ENCODE results near the gene ZC3H18. TPM values are rescaled to one million over a fixed set of nuclear protein-coding genes. Genes with fewer than 3 reads are reported as not detected.

Gene ZC3H18
- total RNA-seq, 4 donors from 2014 or later: 10.6 to 25.6 (median 17.8) TPM

DNA sequence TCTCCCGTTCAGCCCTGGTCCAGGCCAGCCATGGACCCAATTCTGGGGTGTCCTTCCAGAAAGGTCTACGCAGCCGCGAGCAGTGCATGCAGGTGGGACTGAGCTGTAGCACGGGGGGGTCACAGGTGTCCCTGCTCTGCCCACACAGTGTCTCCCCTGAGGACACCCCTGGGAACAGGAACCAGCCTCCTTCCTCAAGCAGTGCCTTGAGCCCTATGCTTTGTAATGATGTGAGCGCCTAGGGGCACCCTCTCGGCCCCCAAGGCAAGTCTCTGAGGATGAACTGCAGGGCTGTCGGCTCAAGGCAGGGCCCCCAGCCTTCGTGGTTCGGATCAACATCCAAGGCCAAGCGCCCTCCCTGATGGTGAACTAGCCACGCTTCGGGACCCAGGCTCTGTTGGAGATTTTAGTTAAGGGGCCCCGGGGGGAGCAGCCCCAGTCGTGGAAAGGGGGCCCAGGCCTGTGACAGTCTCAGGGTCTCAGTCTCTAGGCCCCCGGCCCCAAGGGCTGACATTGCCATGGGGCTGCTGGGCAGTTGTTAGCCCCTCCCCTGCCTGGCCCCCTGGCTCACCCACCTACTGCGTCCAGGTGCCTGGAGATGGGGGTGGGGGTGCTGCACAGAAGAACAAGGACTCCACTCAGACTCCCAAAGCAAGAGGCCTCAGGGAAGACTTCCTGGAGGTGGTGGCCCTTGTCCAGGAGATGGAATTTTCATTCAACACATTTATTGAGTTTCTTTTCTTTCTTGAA is 70.5 kb downstream of the ZC3H18 start:
- TF ChIP-seq, protein P1, sequence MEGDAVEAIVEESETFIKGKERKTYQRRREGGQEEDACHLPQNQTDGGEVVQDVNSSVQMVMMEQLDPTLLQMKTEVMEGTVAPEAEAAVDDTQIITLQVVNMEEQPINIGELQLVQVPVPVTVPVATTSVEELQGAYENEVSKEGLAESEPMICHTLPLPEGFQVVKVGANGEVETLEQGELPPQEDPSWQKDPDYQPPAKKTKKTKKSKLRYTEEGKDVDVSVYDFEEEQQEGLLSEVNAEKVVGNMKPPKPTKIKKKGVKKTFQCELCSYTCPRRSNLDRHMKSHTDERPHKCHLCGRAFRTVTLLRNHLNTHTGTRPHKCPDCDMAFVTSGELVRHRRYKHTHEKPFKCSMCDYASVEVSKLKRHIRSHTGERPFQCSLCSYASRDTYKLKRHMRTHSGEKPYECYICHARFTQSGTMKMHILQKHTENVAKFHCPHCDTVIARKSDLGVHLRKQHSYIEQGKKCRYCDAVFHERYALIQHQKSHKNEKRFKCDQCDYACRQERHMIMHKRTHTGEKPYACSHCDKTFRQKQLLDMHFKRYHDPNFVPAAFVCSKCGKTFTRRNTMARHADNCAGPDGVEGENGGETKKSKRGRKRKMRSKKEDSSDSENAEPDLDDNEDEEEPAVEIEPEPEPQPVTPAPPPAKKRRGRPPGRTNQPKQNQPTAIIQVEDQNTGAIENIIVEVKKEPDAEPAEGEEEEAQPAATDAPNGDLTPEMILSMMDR (IDR thresholded peaks at IDR 0.05): no peak
- DNase-seq (ENCODE audit: low spot score) (no peak), ATAC-seq (ENCODE audit: low FRiP score) (no peak)

DNA sequence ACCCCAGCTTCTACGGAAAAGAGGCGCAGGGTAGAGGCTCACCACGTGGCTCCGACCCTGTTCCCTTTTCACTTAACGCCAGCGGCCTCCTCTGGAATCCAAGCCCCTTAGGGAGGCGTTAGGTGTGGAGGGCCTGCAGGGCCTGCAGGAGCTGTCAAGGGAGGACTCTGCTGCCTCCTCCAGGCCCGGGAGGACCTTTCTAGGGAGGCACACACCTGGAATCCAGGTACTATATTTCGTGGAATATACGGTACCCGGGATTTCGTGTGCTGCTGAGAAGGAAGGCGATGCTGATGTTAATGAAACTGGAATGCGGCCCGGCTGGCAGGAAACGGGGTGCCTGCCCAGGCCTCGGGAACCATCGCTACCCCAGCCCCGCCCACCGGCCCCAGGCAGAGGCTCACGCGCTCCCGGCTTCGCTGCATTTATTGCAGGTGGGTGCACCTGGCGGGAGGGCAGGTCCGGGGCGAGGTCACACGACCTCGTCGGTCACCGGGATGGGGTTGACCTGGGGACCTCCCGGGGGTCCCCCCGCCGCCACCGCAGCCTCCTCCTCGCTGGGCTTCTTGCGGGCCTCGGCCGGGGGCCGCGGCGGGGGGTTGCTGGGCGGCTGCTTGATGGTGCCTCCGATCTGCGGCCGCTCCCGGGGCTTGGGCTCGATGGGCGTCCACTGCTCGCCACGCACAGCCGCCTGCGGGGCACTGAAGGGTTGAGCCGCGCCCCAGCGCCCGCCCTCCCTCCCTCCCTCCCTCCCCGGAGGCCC is 72.9 kb downstream of the ZC3H18 start:
- DNase-seq (ENCODE audit: low spot score) (no peak), ATAC-seq (ENCODE audit: low FRiP score) (no peak)
- TF ChIP-seq, protein P1 (IDR thresholded peaks at IDR 0.05): no peak

DNA sequence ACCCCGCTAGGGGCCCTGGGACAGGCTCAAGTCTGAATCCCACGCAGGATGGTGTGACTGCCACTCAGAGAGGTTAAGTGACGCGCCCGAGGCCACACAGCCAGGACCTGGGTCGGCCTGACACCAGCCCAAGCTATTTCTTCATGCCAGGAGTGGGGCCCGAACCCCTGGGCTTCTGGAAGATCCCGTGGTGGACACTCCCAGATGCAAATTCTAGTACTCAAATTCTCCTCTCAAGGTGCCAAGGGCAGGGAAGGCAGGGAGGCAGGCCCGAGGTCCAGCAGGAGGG is 73.4 kb downstream of the ZC3H18 start:
- TF ChIP-seq, protein P1 (IDR thresholded peaks at IDR 0.05): no peak
- DNase-seq (ENCODE audit: low spot score) (no peak), ATAC-seq (ENCODE audit: low FRiP score) (no peak)

DNA sequence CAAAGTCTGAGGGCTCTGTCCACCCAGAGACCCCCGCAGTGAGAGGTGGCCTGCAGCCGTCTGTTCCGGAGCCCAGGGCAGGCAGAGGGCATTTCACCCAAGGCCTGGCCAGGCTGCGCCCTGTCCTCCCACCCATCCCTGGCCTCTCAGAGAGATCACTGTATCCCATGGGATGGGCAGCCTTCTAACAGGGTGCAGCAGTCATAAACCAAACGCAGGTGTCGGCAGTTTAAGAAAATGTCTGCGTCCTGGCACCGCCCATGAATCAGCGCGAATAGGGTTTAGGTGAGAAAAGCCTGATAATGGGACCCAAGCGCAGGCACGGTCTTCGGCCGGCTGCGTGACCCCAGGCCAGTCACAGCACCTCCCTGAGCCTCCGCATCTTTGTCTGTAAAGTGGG is 75.3 kb downstream of the ZC3H18 start:
- ATAC-seq (ENCODE audit: low FRiP score): no peak
- TF ChIP-seq, protein P1 (IDR thresholded peaks at IDR 0.05): no peak
- no peak for DNase-seq (ENCODE audit: low spot score)

DNA sequence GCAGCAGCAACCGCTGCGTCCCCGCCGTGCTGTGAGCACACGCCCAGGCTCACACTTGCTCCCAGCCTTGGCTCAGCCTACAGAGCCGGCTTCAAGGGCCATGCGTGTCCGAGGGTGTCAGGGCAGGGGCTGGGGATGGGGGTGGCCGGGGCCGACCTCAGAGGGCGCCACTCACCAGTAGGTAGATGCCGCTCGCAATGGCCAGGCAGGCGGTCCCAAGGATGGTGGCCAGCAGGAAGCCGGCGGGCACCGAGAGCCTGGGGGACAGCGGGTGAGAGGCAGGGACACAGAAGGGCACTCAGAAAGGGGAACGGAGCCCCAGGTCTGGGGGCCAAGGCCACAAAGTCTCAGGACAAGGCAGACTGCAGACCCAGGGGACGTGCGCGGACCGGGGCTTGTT is 75.7 kb downstream of the ZC3H18 start:
- no peak for ATAC-seq (ENCODE audit: low FRiP score)
- TF ChIP-seq, protein P1 (IDR thresholded peaks at IDR 0.05): no peak

DNA sequence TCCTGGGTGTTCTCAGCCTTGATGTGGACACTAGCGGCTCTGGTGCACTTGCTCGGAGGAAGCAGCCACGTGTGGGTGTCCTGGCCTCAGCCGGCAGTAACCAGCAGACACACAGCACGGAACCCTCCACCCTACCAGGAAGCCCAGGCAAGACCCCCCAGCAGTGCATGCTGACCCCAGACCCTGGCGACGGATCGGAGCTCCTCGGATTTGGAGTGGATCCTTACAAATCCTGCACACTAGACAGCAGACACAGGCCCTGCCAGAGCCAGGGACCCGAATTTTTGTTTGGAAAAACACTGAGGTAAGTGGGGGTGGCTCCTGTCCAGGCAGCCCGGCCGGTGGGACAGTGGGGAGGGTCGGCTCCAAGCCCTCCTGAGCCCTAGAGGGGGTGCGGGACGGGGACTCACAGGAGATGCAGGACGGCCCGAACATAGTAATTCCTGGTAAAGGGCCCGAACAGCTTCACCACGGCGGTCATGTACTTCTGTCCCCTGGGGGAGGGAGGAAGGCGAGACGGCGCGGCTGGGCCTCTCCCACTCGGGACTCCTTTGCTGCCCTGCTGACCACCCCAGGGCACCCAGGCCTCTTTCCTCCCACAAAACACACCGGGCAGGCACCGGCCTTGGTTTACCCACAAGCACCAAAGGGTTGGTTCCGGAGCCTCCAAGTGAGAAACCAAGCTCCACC is 76.3 kb downstream of the ZC3H18 start:
- ATAC-seq (ENCODE audit: low FRiP score) (no peak), DNase-seq (ENCODE audit: low spot score) (no peak)
- TF ChIP-seq, protein P1 (IDR thresholded peaks at IDR 0.05): no peak

More for the DNA sequence above, 75.7 kb downstream of the ZC3H18 start:
- no peak for DNase-seq (ENCODE audit: low spot score)

All from omental fat pad (tissue), 4 donors.